H1 (cell line): ENCODE data around the gene PPP2R2D.

Experiments
- CHD1 ChIP-seq: IDR thresholded peaks from 2 replicates; pipeline ENCODE4 v1.6.1; 2012; ENCODE audit warnings: low read depth, low read length, improper control_type of control experiment
- CREB1 ChIP-seq: IDR thresholded peaks from 2 replicates; pipeline ENCODE4 v1.6.1; 2012; ENCODE audit warnings: inconsistent platforms
- CTCF ChIP-seq, 3 experiments: IDR thresholded peaks; 1 replicate in 2 of 3; 2 replicates in 1 of 3; pipeline versions ENCODE4 v1.5.1 to v1.6.1; 2011; ENCODE audit warnings: low read length in 3 of 3, mild to moderate bottlenecking in 3 of 3, inconsistent platforms in 2 of 3, low read depth in 1 of 3, moderate library complexity in 1 of 3; ENCODE audit not compliant: insufficient read depth in 1 of 3; ENCODE audit errors: control extremely low read depth in 1 of 3
- EP300 ChIP-seq, 2 experiments: IDR thresholded peaks; 1 replicate in 1 of 2; 2 replicates in 1 of 2; pipeline ENCODE4 v1.6.1; 2011 to 2012; ENCODE audit warnings: low read depth in 2 of 2, low read length in 2 of 2, mild to moderate bottlenecking in 2 of 2, borderline replicate concordance in 1 of 2, inconsistent platforms in 1 of 2, moderate library complexity in 1 of 2
- HDAC2 ChIP-seq, 2 experiments: fragments of 300-600 bp in 1 of 2; sonication (generic) in 1 of 2; IDR thresholded peaks; 2 replicates each; pipeline ENCODE4 v1.6.1; 2011 to 2012; ENCODE audit warnings: low read depth in 2 of 2, low read length in 2 of 2, mild to moderate bottlenecking in 2 of 2, moderate library complexity in 2 of 2, borderline replicate concordance in 1 of 2, inconsistent platforms in 1 of 2
- JUN ChIP-seq: IDR thresholded peaks from 2 replicates; pipeline ENCODE4 v1.6.1; 2011; ENCODE audit warnings: low read depth, mild to moderate bottlenecking, improper control_type of control experiment, low read length
- JUND ChIP-seq: IDR thresholded peaks from 2 replicates; pipeline ENCODE4 v1.6.1; 2011; ENCODE audit warnings: mild to moderate bottlenecking, improper control_type of control experiment, low read length
- KDM4A ChIP-seq: IDR thresholded peaks from one replicate; pipeline ENCODE4 v1.7.1; 2012; ENCODE audit warnings: low read depth, mild to moderate bottlenecking, moderate library complexity, low read length, inconsistent platforms; ENCODE audit not compliant: severe bottlenecking
- POLR2A ChIP-seq, 2 experiments: IDR thresholded peaks; 1 replicate in 1 of 2; 2 replicates in 1 of 2; pipeline ENCODE4 v1.6.1; 2011; ENCODE audit warnings: low read depth in 2 of 2, low read length in 2 of 2, mild to moderate bottlenecking in 2 of 2; ENCODE audit errors: control extremely low read depth in 1 of 2
- POLR2AphosphoS5 ChIP-seq: IDR thresholded peaks from 2 replicates; pipeline ENCODE4 v1.6.1; 2011; ENCODE audit warnings: low read depth, low read length
- RAD21 ChIP-seq, 2 experiments: IDR thresholded peaks in 1 of 2; conservative IDR thresholded peaks in 1 of 2; 2 replicates each; pipeline ENCODE4 v1.6.1; 2011; ENCODE audit warnings: low read depth in 2 of 2, low read length in 2 of 2, improper control_type of control experiment in 1 of 2, inconsistent platforms in 1 of 2, mild to moderate bottlenecking in 1 of 2, moderate library complexity in 1 of 2
- RFX5 ChIP-seq: IDR thresholded peaks from 2 replicates; pipeline ENCODE4 v1.6.1; 2011; ENCODE audit warnings: low read depth, low read length, improper control_type of control experiment, borderline replicate concordance
- SIN3A ChIP-seq, 2 experiments: IDR thresholded peaks in 1 of 2; conservative IDR thresholded peaks in 1 of 2; 2 replicates each; pipeline ENCODE4 v1.6.1; 2011 to 2012; ENCODE audit warnings: low read length in 2 of 2, improper control_type of control experiment in 1 of 2, low read depth in 1 of 2, mild to moderate bottlenecking in 1 of 2
- TAF1 ChIP-seq: IDR thresholded peaks from 2 replicates; pipeline ENCODE4 v1.6.1; 2011; ENCODE audit warnings: mild to moderate bottlenecking, low read depth, low read length

- no peak for TF ChIP-seq TAF1
- TF ChIP-seq POLR2A (IDR thresholded peaks at IDR 0.05; ENCODE audit: control extremely low read depth in 1 of 2, low read depth in 2 of 2, low read length in 2 of 2) = no peak
- TF ChIP-seq CTCF (IDR thresholded peaks at IDR 0.05; ENCODE audit: control extremely low read depth in 1 of 3, insufficient read depth in 1 of 3, low read depth in 1 of 3, low read length in 3 of 3) = no peak
- no peak for TF ChIP-seq SIN3A (conservative IDR thresholded peaks at IDR 0.05 in 1 of 2, IDR thresholded peaks at IDR 0.05 in 1 of 2; ENCODE audit: low read depth in 1 of 2, low read length in 2 of 2)
- no peak for TF ChIP-seq EP300 (IDR thresholded peaks at IDR 0.05; ENCODE audit: borderline replicate concordance in 1 of 2, low read depth in 2 of 2, low read length in 2 of 2)
- TF ChIP-seq POLR2AphosphoS5 = no peak
- no peak for TF ChIP-seq JUN
- TF ChIP-seq CHD1 = no peak
- no peak for TF ChIP-seq CREB1
- no peak for TF ChIP-seq HDAC2 (IDR thresholded peaks at IDR 0.05; ENCODE audit: borderline replicate concordance in 1 of 2, low read depth in 2 of 2, low read length in 2 of 2)
- TF ChIP-seq KDM4A = no peak
- TF ChIP-seq JUND = no peak
- TF ChIP-seq RAD21 (IDR thresholded peaks at IDR 0.05 in 1 of 2, conservative IDR thresholded peaks at IDR 0.05 in 1 of 2; ENCODE audit: low read depth in 2 of 2, low read length in 2 of 2) = no peak
- no peak for TF ChIP-seq RFX5
These were observed 29.8 kb upstream of the PPP2R2D start for GRCh38 chr10:131870831-131871672.
